ENCODE measurements around the gene SLC44A1.

Gene SLC44A1

GRCh38 chr9:105485131-105485530 lies 240.7 kb downstream of the SLC44A1 start:
- DNase-seq = no peak

Measured in islet precursor cell (in vitro differentiated cells).